Adrenal gland (tissue), 5 donors: Measurements from ENCODE around the gene CXXC5.

Experiments used
- POLR2A ChIP-seq, 2 donors: fragments of 450-650 bp; IDR thresholded peaks; one replicate each; pipeline ENCODE4 v1.6.1; 2017; ENCODE audit warnings: antibody characterized with exemption in 2 of 2, mild to moderate bottlenecking in 2 of 2, moderate library complexity in 1 of 2
- TF ChIP-seq, protein P1 (sequence below), 6 experiments: fragments of 450-650 bp in 4 of 6; fragments of 200-600 bp in 2 of 6; sonication (generic) in 1 of 6; IDR thresholded peaks; 1 replicate in 5 of 6; 2 replicates in 1 of 6; pipeline versions ENCODE4 v1.5.1 to v1.8.0; 2016 to 2021; ENCODE audit warnings: antibody characterized with exemption in 6 of 6, mild to moderate bottlenecking in 2 of 6, moderate library complexity in 1 of 6
- donor health status: DM: no; HTN: no; CAD: no.

DNA sequence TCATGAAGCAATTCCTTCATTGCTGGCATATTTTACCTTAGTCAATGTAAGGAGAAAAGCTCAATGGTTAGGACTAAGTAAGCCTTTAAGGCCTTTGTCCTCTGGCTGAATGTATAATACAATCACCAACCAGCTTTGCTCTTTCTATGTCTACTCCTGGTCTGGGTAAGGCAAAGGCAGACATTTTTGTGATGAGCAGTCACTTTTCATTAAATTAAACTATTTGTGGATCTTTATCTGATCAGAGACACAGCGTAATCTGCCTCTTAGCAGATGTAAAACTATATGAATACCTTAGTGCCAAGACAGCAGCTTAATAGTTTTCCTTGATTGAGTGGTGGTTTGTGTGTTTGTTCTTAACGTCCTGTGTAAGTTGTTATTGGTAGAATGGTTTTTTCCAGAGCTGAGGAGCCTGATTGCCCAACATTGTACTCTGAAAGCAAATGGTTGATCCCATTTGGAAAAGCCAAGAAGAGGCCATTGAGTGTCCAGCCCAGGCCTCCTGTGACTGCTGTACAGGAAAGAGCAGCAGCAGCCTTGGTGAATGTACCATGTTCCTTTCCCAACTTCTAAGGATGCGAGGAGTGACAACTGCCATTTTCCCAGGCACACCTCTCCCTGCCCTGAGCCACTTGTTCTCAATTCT is 16.5 kb upstream of the CXXC5 start:
- TF ChIP-seq, protein P1, sequence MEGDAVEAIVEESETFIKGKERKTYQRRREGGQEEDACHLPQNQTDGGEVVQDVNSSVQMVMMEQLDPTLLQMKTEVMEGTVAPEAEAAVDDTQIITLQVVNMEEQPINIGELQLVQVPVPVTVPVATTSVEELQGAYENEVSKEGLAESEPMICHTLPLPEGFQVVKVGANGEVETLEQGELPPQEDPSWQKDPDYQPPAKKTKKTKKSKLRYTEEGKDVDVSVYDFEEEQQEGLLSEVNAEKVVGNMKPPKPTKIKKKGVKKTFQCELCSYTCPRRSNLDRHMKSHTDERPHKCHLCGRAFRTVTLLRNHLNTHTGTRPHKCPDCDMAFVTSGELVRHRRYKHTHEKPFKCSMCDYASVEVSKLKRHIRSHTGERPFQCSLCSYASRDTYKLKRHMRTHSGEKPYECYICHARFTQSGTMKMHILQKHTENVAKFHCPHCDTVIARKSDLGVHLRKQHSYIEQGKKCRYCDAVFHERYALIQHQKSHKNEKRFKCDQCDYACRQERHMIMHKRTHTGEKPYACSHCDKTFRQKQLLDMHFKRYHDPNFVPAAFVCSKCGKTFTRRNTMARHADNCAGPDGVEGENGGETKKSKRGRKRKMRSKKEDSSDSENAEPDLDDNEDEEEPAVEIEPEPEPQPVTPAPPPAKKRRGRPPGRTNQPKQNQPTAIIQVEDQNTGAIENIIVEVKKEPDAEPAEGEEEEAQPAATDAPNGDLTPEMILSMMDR (IDR thresholded peaks at IDR 0.05): no peak
- no peak for TF ChIP-seq POLR2A (IDR thresholded peaks at IDR 0.05)
